Prostate gland (tissue), 2 donors: Measurements from ENCODE around the gene CDH13. TPM values are rescaled to one million over a fixed set of nuclear protein-coding genes. Genes with fewer than 3 reads are reported as not detected.

Experiments
- DNase-seq: peaks from one replicate; pipeline ENCODE4 v3.0.0-alpha.2; 2019; ENCODE audit warnings: low spot score
- H3K27ac ChIP-seq, 2 donors: fragments of 200-600 bp; sonication (generic); 2 replicates each; pipeline ENCODE4 v1.5.1; 2017 to 2019
- H3K27me3 ChIP-seq: fragments of 200-600 bp; sonication (generic); replicated peaks from 2 replicates; pipeline ENCODE4 v1.5.1; 2019; ENCODE audit not compliant: insufficient read depth
- H3K36me3 ChIP-seq, 2 donors: fragments of 200-600 bp; sonication (generic); 1 replicate in 1 of 2; 2 replicates in 1 of 2; pipeline versions ENCODE4 v1.5.1 to v1.8.1; 2017 to 2019
- H3K4me1 ChIP-seq: fragments of 200-600 bp; sonication (generic); replicated peaks from 2 replicates; pipeline ENCODE4 v1.5.1; 2019
- H3K4me3 ChIP-seq, 2 donors: fragments of 200-600 bp; sonication (generic); 2 replicates each; pipeline ENCODE4 v1.5.1; 2017 to 2019
- H3K9me3 ChIP-seq: fragments of 200-600 bp; sonication (generic); 2 replicates; pipeline ENCODE4 v1.5.1; 2017
- CTCF ChIP-seq, 4 experiments: fragments of 200-600 bp in 2 of 4; fragments of 450-650 bp in 2 of 4; sonication (generic) in 2 of 4; IDR thresholded peaks; 1 replicate in 3 of 4; 2 replicates in 1 of 4; pipeline ENCODE4 v1.5.1; 2016 to 2019; ENCODE audit warnings: antibody characterized with exemption in 4 of 4, mild to moderate bottlenecking in 2 of 4, moderate library complexity in 2 of 4
- POLR2A ChIP-seq: fragments of 450-650 bp; IDR thresholded peaks from one replicate; pipeline ENCODE4 v1.6.1; 2016; ENCODE audit warnings: antibody characterized with exemption, mild to moderate bottlenecking
- POLR2AphosphoS5 ChIP-seq: sonication (generic); formaldehyde crosslinking; IDR thresholded peaks from one replicate; pipeline ENCODE4 v1.6.1; 2017; ENCODE audit warnings: antibody characterized with exemption
- WGBS: methylation state at CpG from one replicate; pipeline ENCODE4 v1.1.5; 2018; 5-methylcytosine and 5-hydroxymethylcytosine counted together
- intact Hi-C: fragments of 100-400 bp; cut with DNase I; formaldehyde crosslinking; loops from one replicate; pipeline ENCODE4 v1.14.2; 2022
- total RNA-seq, 2 donors: library from RNA; depleted of rRNA; stranded (reverse); fragments of >200 nt; gene quantifications; one replicate each; pipeline ENCODE4 v1.1.0, GENCODE V29; 2016

Gene CDH13
- total RNA-seq, 2 donors from 2014 or later = 20.6 to 23.0 TPM

- H3K9me3 ChIP-seq = no peaks in the 10 kb centered on the region
- no peak overlapping the region for H3K4me3 ChIP-seq
- H3K27ac ChIP-seq = no peak overlapping the region
- intact Hi-C loops = no loop called here
- no peaks in the 10 kb centered on the region for H3K27me3 ChIP-seq
- TF ChIP-seq POLR2A (no peak), CTCF (IDR thresholded peaks at IDR 0.05) (no peak), POLR2AphosphoS5 (no peak)
- no peaks in the 10 kb centered on the region for H3K36me3 ChIP-seq
- H3K4me1 ChIP-seq = no peaks in the 10 kb centered on the region
- WGBS = 90% methylated on average over 2 of the region's 2 CpGs
- no peak for DNase-seq
Measured at GRCh38 chr16:82657239-82657638, 30.5 kb downstream of the CDH13 start.

GRCh38 chr16:82657786-82658185 is 31.0 kb downstream of the CDH13 start:
- Histone ChIP-seq H3K36me3 (no peaks in the 10 kb centered on the region), H3K27me3 (no peaks in the 10 kb centered on the region), H3K4me3 (no peak overlapping the region), H3K9me3 (no peaks in the 10 kb centered on the region), H3K4me1 (no peaks in the 10 kb centered on the region), H3K27ac (no peak overlapping the region)
- TF ChIP-seq POLR2AphosphoS5 = no peak
- DNase-seq = no peak
- intact Hi-C loops = no loop called here
- 23% methylated on average over 1 of the region's 1 CpG for WGBS

GRCh38 chr16:82658796-82659195 is 32.0 kb downstream of the CDH13 start:
- intact Hi-C loops = no loop called here

GRCh38 chr16:82660075-82660645 is 33.4 kb downstream of the CDH13 start:
- Histone ChIP-seq H3K27ac (no peak overlapping the region), H3K4me3 (no peak overlapping the region), H3K9me3 (no peaks in the 10 kb centered on the region), H3K4me1 (no peaks in the 10 kb centered on the region), H3K27me3 (no peaks in the 10 kb centered on the region), H3K36me3 (no peaks in the 10 kb centered on the region)
- intact Hi-C loops = no loop called here
- no peak for DNase-seq
- WGBS = 47% methylated on average over 8 of the region's 8 CpGs
- TF ChIP-seq POLR2AphosphoS5 = no peak
- TF ChIP-seq POLR2A = no peak
- no peak for TF ChIP-seq CTCF (IDR thresholded peaks at IDR 0.05)

More at GRCh38 chr16:82658796-82659195, 32.0 kb downstream of the CDH13 start:
- no peak for DNase-seq
- Histone ChIP-seq H3K9me3 (no peaks in the 10 kb centered on the region), H3K36me3 (no peaks in the 10 kb centered on the region), H3K27me3 (no peaks in the 10 kb centered on the region), H3K4me3 (no peak overlapping the region), H3K4me1 (no peaks in the 10 kb centered on the region), H3K27ac (no peak overlapping the region)
- TF ChIP-seq CTCF (IDR thresholded peaks at IDR 0.05) (no peak), POLR2A (no peak), POLR2AphosphoS5 (no peak)
- WGBS = 96% methylated on average over 2 of the region's 2 CpGs

- Histone ChIP-seq H3K27ac (no peak overlapping the region), H3K27me3 (no peaks in the 10 kb centered on the region), H3K36me3 (no peaks in the 10 kb centered on the region), H3K4me1 (no peaks in the 10 kb centered on the region), H3K9me3 (no peaks in the 10 kb centered on the region), H3K4me3 (no peak overlapping the region)
- intact Hi-C loops = no loop called here
- TF ChIP-seq POLR2AphosphoS5 (no peak), POLR2A (no peak), CTCF (IDR thresholded peaks at IDR 0.05) (no peak)
- no peak for DNase-seq
- 82% methylated on average over 7 of the region's 7 CpGs for WGBS
Measured at GRCh38 chr16:82660966-82661365, 34.2 kb downstream of the CDH13 start.
